ENCODE measurements around the gene GSC2.

Gene GSC2

GRCh38 chr22:19194766-19195536 lies 44.9 kb upstream of the GSC2 start:
- DNase-seq (ENCODE audit: extremely low spot score) = no peak
- CTCF ChIA-PET = interaction anchor here (1.8 kb wide), 1 partner anchor 16 kb away, joined by 11 read pairs; the partner anchor contains the start of gene SLC25A1
- POLR2A ChIA-PET = no interaction called here
- TF ChIP-seq CTCF (IDR thresholded peaks at IDR 0.05; ENCODE audit: control extremely low read depth, extremely low read depth, low read depth, missing control alignments) = no peak

- no peak for TF ChIP-seq CTCF (IDR thresholded peaks at IDR 0.05; ENCODE audit: control extremely low read depth, extremely low read depth, low read depth, missing control alignments)
- CTCF ChIA-PET = interaction anchor here (1.0 to 1.8 kb wide), 2 partner anchors 9 to 14 kb away, joined by 3 to 11 read pairs; partner anchors contain the start of gene SLC25A1
- POLR2A ChIA-PET = interaction anchor here (0.5 kb wide), 1 partner anchor 36 kb away, joined by 5 read pairs; no protein-coding TSS in a partner anchor
- no peak for DNase-seq (ENCODE audit: extremely low spot score)
Observed at GRCh38 chr22:19193879-19194278, 43.8 kb upstream of the GSC2 start.

- ChIA-PET CTCF (interaction anchor here (1.1 kb wide), 1 partner anchor 442 kb away, joined by 3 read pairs; no protein-coding TSS in a partner anchor), POLR2A (no interaction called here)
- DNase-seq (ENCODE audit: extremely low spot score) = no peak
- no peak for TF ChIP-seq CTCF (IDR thresholded peaks at IDR 0.05; ENCODE audit: control extremely low read depth, extremely low read depth, low read depth, missing control alignments)
Observed at GRCh38 chr22:19187716-19188563, 37.8 kb upstream of the GSC2 start.

GRCh38 chr22:19184276-19184997 lies 34.3 kb upstream of the GSC2 start:
- TF ChIP-seq CTCF (IDR thresholded peaks at IDR 0.05; ENCODE audit: control extremely low read depth, extremely low read depth, low read depth, missing control alignments) = no peak
- POLR2A ChIA-PET = no interaction called here
- CTCF ChIA-PET = interaction anchor here (1.1 to 1.5 kb wide), 2 partner anchors 11 to 445 kb away, joined by 4 read pairs; no protein-coding TSS in a partner anchor
- no peak for DNase-seq (ENCODE audit: extremely low spot score)

- TF ChIP-seq CTCF (IDR thresholded peaks at IDR 0.05; ENCODE audit: control extremely low read depth, extremely low read depth, low read depth, missing control alignments) = no peak
- CTCF ChIA-PET = interaction anchor here (0.8 to 1.6 kb wide), 5 partner anchors 35 to 496 kb away, joined by 3 to 5 read pairs (median 3); no protein-coding TSS in a partner anchor
- POLR2A ChIA-PET = interaction anchor here (0.9 kb wide), 1 partner anchor 249 kb away, joined by 3 read pairs; the partner anchor contains the start of gene HIRA
- DNase-seq (ENCODE audit: extremely low spot score) = no peak
Observed at GRCh38 chr22:19183216-19183615, 33.1 kb upstream of the GSC2 start.

All from GM10248 (cell line).